ENCODE measurements around the gene C1orf50. TPM values are rescaled to one million over a fixed set of nuclear protein-coding genes. Genes with fewer than 3 reads are reported as not detected.
"Not testable (repeated sequence)": the region's sequence is repeated elsewhere in the genome, so short reads cannot be mapped to it uniquely, and the experiment has no call there.

The C1orf50 gene
- total and polyA plus RNA-seq, 12 donors: 4.7 to 10.7 (median 7.8) TPM

- H3K4me1 ChIP-seq: peaks cover 0 to 6% (median 0%) of the 10 kb centered on the region in 9 donors
- peaks cover 0 to 38% (median 3%) of the 10 kb centered on the region in 9 donors for H3K36me3 ChIP-seq
- no peak for TF ChIP-seq CTCF (IDR thresholded peaks at IDR 0.05)
- no peak for DNase-seq
- no peaks in the 10 kb centered on the region for H3K9me3 ChIP-seq
- H3K27me3 ChIP-seq: no peaks in the 10 kb centered on the region
- H3K4me3 ChIP-seq: no peak overlapping the region
- intact Hi-C loops (cut with DNase I): no loop called here
- H3K27ac ChIP-seq: no peak overlapping the region
- ATAC-seq: no peak
Measured at GRCh38 chr1:42806171-42806570, 39.1 kb downstream of the C1orf50 start.

GRCh38 chr1:42806593-42806992 is 39.5 kb downstream of the C1orf50 start:
- Histone ChIP-seq H3K27ac (no peak overlapping the region), H3K9me3 (no peaks in the 10 kb centered on the region), H3K36me3 (peaks cover 0 to 42% (median 7%) of the 10 kb centered on the region in 9 donors), H3K4me1 (peaks cover 0 to 6% (median 0%) of the 10 kb centered on the region in 9 donors), H3K4me3 (no peak overlapping the region), H3K27me3 (no peaks in the 10 kb centered on the region)
- TF ChIP-seq CTCF (IDR thresholded peaks at IDR 0.05): no peak
- ATAC-seq (no peak), DNase-seq (no peak)
- intact Hi-C loops (cut with DNase I): no loop called here
- 90 to 93% methylated on average over 5 of the region's 5 CpGs for WGBS, 2 donors

GRCh38 chr1:42807056-42807668 is 40.1 kb downstream of the C1orf50 start:
- Histone ChIP-seq H3K4me1 (peaks cover 0 to 6% (median 0%) of the 10 kb centered on the region in 9 donors), H3K4me3 (no peak overlapping the region), H3K27ac (no peak overlapping the region), H3K27me3 (no peaks in the 10 kb centered on the region), H3K9me3 (no peaks in the 10 kb centered on the region), H3K36me3 (peaks cover 0 to 43% (median 7%) of the 10 kb centered on the region in 9 donors)
- DNase-seq (no peak), ATAC-seq (peak in 5 of 8 donors; percentile 29 to 56 (median 31))
- no peak for TF ChIP-seq CTCF (IDR thresholded peaks at IDR 0.05)
- intact Hi-C loops (cut with DNase I): no loop called here

GRCh38 chr1:42814815-42815214 is 47.8 kb downstream of the C1orf50 start:
- 94 to 100% methylated on average over 3 of the region's 3 CpGs for WGBS, 2 donors
- H3K4me3 ChIP-seq; H3K9me3 ChIP-seq; H3K27ac ChIP-seq; H3K27me3 ChIP-seq; intact Hi-C loops (cut with DNase I); DNase-seq; ATAC-seq: not testable (repeated sequence)
- Histone ChIP-seq H3K4me1 (peaks cover 0 to 27% (median 23%) of the 10 kb centered on the region in 9 donors), H3K36me3 (peaks cover 0 to 27% (median 0%) of the 10 kb centered on the region in 9 donors)

- H3K4me3 ChIP-seq: peak overlapping the region; percentile 29 to 92 (median 74)
- H3K36me3 ChIP-seq: peaks cover 0 to 19% (median 0%) of the 10 kb centered on the region in 9 donors
- 25 to 37% methylated on average over 7 of the region's 7 CpGs for WGBS, 2 donors
- intact Hi-C loops (cut with DNase I): loop anchor here in 2 of 10 donors (2.0 kb wide), 2 partner anchors 31 to 49 kb away; partner anchors contain the start of genes C1orf50 (in 2 of the 2), P3H1 (in 2 of the 2) and ZNF691 (in 1 of the 2)
- H3K4me1 ChIP-seq: peaks cover 0 to 27% (median 23%) of the 10 kb centered on the region in 9 donors
- DNase-seq (no peak), ATAC-seq (no peak)
- no peaks in the 10 kb centered on the region for H3K9me3 ChIP-seq
- no peak for TF ChIP-seq CTCF (IDR thresholded peaks at IDR 0.05)
- H3K27ac ChIP-seq: peak overlapping the region in 9 of 10 donors; percentile 93 to 100 (median 99)
- H3K27me3 ChIP-seq: no peaks in the 10 kb centered on the region
Measured at GRCh38 chr1:42815941-42816584, 49.0 kb downstream of the C1orf50 start.

All from heart right ventricle (tissue), 16 donors.